MM.1S (cell line): ENCODE measurements around the gene EMX1.

Experiments used
- EZH2phosphoT487 ChIP-seq: fragments of 300-600 bp; sonication (generic); IDR thresholded peaks from 2 replicates; pipeline ENCODE4 v1.6.1; 2018; ENCODE audit warnings: antibody characterized with exemption, low read length
- TF ChIP-seq, protein P1 (sequence below): fragments of 300-600 bp; sonication (generic); IDR thresholded peaks from 2 replicates; pipeline ENCODE4 v1.5.1; 2016; ENCODE audit warnings: antibody characterized with exemption, low read length, mixed read lengths

DNA sequence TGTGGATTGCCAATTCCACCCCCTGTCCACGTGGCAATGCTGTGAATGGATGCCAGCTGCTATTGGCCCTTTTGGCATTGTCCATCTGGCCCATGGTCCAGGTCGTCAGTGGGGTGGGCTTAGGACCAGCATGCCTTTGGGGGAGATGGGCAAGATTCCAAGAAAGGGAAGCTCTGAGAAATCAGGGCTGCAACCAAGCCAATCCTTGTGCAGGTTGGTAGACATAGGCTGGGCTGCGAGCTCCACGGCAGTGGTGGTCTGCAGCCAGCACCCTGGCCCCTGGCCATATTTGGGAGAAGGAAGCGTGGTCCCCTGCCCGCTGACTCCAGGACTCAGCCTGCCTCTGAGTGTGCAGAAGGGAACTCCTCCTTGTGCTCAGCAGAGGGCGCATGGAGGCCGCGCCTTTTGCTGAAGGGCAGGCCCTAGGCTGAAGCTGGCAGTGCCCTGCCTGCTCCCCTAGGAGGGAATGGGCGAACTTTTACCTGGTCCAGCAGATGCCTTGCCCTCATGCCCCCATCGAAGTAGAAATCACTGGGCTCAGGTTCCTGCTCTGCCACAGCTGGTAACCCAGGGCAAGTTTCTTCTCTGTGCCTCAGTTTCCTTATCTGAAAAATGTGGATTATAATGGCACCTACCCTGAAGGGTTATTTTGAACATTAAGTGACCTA lies 24.7 kb upstream of the EMX1 start:
- TF ChIP-seq EZH2phosphoT487, result no peak
- TF ChIP-seq, protein P1, sequence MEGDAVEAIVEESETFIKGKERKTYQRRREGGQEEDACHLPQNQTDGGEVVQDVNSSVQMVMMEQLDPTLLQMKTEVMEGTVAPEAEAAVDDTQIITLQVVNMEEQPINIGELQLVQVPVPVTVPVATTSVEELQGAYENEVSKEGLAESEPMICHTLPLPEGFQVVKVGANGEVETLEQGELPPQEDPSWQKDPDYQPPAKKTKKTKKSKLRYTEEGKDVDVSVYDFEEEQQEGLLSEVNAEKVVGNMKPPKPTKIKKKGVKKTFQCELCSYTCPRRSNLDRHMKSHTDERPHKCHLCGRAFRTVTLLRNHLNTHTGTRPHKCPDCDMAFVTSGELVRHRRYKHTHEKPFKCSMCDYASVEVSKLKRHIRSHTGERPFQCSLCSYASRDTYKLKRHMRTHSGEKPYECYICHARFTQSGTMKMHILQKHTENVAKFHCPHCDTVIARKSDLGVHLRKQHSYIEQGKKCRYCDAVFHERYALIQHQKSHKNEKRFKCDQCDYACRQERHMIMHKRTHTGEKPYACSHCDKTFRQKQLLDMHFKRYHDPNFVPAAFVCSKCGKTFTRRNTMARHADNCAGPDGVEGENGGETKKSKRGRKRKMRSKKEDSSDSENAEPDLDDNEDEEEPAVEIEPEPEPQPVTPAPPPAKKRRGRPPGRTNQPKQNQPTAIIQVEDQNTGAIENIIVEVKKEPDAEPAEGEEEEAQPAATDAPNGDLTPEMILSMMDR, result peak; percentile 84
